GM20000 (cell line): Measurements from ENCODE around the gene SPRR4.

Source experiments
- DNase-seq: peaks from one replicate; pipeline ENCODE4 v3.0.0; 2012; ENCODE audit warnings: low spot score
- CTCF ChIP-seq: IDR thresholded peaks from 2 replicates; pipeline ENCODE4 v1.5.1; 2012; ENCODE audit warnings: mild to moderate bottlenecking, control low read depth; ENCODE audit errors: extremely low read depth, missing control alignments

The SPRR4 gene

DNA sequence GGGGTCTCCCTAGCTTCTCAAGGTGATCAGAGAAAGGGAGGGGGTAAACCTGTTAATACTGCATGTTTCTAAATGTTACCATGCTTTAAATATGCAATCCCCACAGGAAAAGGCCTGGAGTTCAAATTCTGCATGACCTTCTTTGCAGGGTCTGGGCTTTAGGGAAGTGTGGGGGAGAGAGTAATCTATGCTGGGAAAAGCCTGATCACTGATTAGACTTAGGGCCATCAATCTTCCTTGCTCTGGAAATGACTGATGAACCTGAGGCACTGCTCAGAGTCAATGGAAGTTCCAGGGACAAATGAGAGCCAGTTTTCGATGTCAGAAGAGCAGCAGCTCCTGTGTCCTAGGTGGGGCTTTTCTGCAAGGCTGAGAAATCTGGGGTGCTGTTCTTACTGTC, 10.2 kb downstream of the SPRR4 start:
- DNase-seq = no peak
- no peak for TF ChIP-seq CTCF

GRCh38 chr1:152981146-152981871, 10.9 kb downstream of the SPRR4 start:
- no peak for DNase-seq
- no peak for TF ChIP-seq CTCF

- TF ChIP-seq CTCF = no peak
- no peak for DNase-seq
These were observed 11.6 kb downstream of the SPRR4 start for GRCh38 chr1:152982076-152982475.

- no peak for DNase-seq
- TF ChIP-seq CTCF = no peak
These were observed 12.8 kb downstream of the SPRR4 start for GRCh38 chr1:152983234-152983633.

DNA sequence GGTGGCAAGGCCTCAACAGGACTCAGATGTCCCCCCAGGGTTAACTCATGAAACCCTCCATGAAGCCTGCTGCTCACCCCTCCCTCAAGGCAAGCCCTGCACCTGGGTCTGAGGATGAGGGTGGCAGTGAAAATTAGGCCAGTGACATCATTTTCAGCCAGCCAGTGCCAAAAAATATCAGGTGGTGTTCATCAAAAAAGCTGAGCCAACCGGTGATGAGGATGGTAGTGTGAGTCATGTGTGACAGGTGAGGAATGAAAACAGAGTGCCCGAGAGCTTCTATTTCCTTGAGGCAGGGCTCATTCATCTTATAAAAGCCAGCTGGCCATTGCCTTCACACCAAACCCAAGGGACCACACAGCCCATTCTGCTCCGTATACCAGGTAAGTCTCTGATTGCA, 13.3 kb downstream of the SPRR4 start, which contains the start of gene SPRR1A:
Gene SPRR1A (plus strand): TSS at position 339 of the 400 bp plus-strand sequence. CDS start 1,150 bp downstream, outside the sequence.
- no peak for DNase-seq
- TF ChIP-seq CTCF = no peak

GRCh38 chr1:152986578-152986977, 16.1 kb downstream of the SPRR4 start:
- no peak for DNase-seq
- no peak for TF ChIP-seq CTCF

DNA sequence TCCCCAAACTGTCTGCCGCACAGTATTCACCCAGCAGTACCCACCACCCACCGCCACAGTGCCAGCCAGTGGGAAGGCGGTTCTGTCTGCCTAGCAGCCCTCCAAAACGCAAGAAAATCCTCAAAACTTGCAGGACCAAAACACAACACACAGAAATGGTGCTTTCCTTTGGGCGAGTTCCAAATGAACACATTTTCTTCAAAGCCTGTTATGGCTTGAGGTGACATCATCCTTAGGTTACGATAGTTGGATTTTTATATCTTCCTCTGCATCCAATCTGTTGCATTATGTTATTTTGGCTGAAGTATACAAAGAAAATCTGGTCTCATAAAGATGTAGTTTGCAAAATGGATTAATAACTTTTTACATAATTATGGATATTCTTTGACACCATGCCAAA, 22.7 kb downstream of the SPRR4 start:
- no peak for DNase-seq
- TF ChIP-seq CTCF = no peak
